K562 (cell line): ENCODE results near the gene ECM1. TPM values are rescaled to one million over a fixed set of nuclear protein-coding genes. Genes with fewer than 3 reads are reported as not detected.

Experiments
- CTBP1 ChIP-seq: fragments of 450-650 bp; IDR thresholded peaks from 2 replicates; pipeline ENCODE4 v1.6.1; 2016; ENCODE audit warnings: borderline replicate concordance
- DACH1 ChIP-seq: fragments of 450-650 bp; IDR thresholded peaks from 2 replicates; pipeline ENCODE4 v1.6.1; 2018; ENCODE audit not compliant: partially characterized antibody
- ELF1 ChIP-seq: fragments of 200-800 bp; sonication (Bioruptor generic); IDR thresholded peaks from 2 replicates; pipeline ENCODE4 v1.6.1; 2016; ENCODE audit warnings: missing genetic modification characterization, missing compliant biosample characterization
- EP300 ChIP-seq: IDR thresholded peaks from 2 replicates; pipeline ENCODE4 v1.6.1; 2012; ENCODE audit warnings: low read length, improper control_type of control experiment
- GATA2 ChIP-seq: sonication (generic); formaldehyde crosslinking; IDR thresholded peaks from 2 replicates; pipeline ENCODE4 v1.4.0; 2020; ENCODE audit warnings: mild to moderate bottlenecking, missing genetic modification reagents
- GTF2E2 ChIP-seq: fragments of 200-800 bp; sonication (Bioruptor generic); IDR thresholded peaks from 2 replicates; pipeline ENCODE4 v1.6.1; 2016; ENCODE audit warnings: missing genetic modification characterization, missing compliant biosample characterization
- HNRNPL ChIP-seq: fragments of 200-400 bp; formaldehyde crosslinking; IDR thresholded peaks from 2 replicates; pipeline ENCODE4 v1.6.1; 2017; ENCODE audit warnings: low read depth, mild to moderate bottlenecking, low read length
- MTA1 ChIP-seq: fragments of 450-650 bp; IDR thresholded peaks from 2 replicates; pipeline ENCODE4 v1.6.1; 2017; ENCODE audit warnings: borderline replicate concordance
- NR1H2 ChIP-seq: sonication (generic); formaldehyde crosslinking; IDR thresholded peaks from 2 replicates; pipeline ENCODE4 v1.4.0; 2020; ENCODE audit warnings: mild to moderate bottlenecking, missing genetic modification reagents
- PCBP1 ChIP-seq: fragments of 200-400 bp; formaldehyde crosslinking; IDR thresholded peaks from 2 replicates; pipeline ENCODE4 v1.6.1; 2018; ENCODE audit warnings: mild to moderate bottlenecking, low read depth, low read length; ENCODE audit not compliant: poor library complexity, severe bottlenecking
- PML ChIP-seq: IDR thresholded peaks from 2 replicates; pipeline ENCODE4 v1.6.1; 2012; ENCODE audit warnings: low read length, inconsistent platforms
- PPARD ChIP-seq: fragments of 250-450 bp; sonication (Bioruptor Pico); IDR thresholded peaks from 2 replicates; pipeline ENCODE4 v1.8.0; 2022; ENCODE audit warnings: inconsistent platforms, mild to moderate bottlenecking, moderate library complexity
- SIN3B ChIP-seq: fragments of 450-650 bp; IDR thresholded peaks from 2 replicates; pipeline ENCODE4 v1.6.1; 2017; ENCODE audit warnings: low read depth, mild to moderate bottlenecking, moderate library complexity
- SMAD3 ChIP-seq: fragments of 450-650 bp; formaldehyde crosslinking; conservative IDR thresholded peaks from 2 replicates; pipeline ENCODE4 v1.4.0; 2020; ENCODE audit warnings: mild to moderate bottlenecking
- SRSF3 ChIP-seq: fragments of 200-400 bp; formaldehyde crosslinking; IDR thresholded peaks from 2 replicates; pipeline ENCODE4 v1.6.1; 2016; ENCODE audit warnings: mild to moderate bottlenecking, low read length, moderate library complexity; ENCODE audit not compliant: insufficient read depth
- SUPT5H ChIP-seq: fragments of 450-650 bp; IDR thresholded peaks from 2 replicates; pipeline ENCODE4 v1.6.1; 2016
- TBP ChIP-seq: optimal IDR thresholded peaks from 2 replicates; pipeline ENCODE3; 2011; ENCODE audit warnings: low read depth, low read length, improper control_type of control experiment
- TRIM24 ChIP-seq, 2 experiments: fragments of 450-650 bp; IDR thresholded peaks; 2 replicates each; pipeline ENCODE4 v1.6.1; 2016
- ZC3H11A ChIP-seq: IDR thresholded peaks from 2 replicates; pipeline ENCODE4 v1.6.1; 2012; ENCODE audit warnings: low read depth, low read length, improper control_type of control experiment
- ZNF316 ChIP-seq: fragments of 450-650 bp; IDR thresholded peaks from 2 replicates; pipeline ENCODE4 v1.6.1; 2016
- ZNF785 ChIP-seq: fragments of 250-450 bp; sonication (Bioruptor Pico); IDR thresholded peaks from 2 replicates; pipeline ENCODE4 v1.4.0; 2020; ENCODE audit warnings: mild to moderate bottlenecking
- polyA plus RNA-seq, 8 experiments: library from polyadenylated mRNA; depleted of rRNA in 4 of 8; stranded (reverse) in 5 of 8; unstranded in 3 of 8; fragments of >200 nt; fragmentation: Nextera tagmentation in 2 of 8; fragmentation: Illumina TruSeq in 1 of 8; extraction: Ambion mirVana in 2 of 8; extraction: Trizol in 1 of 8; gene quantifications; 2 replicates each; pipeline versions ENCODE4 v1.2.1 to v1.2.3, GENCODE V29; 2011 to 2014; ENCODE audit warnings: inconsistent platforms in 1 of 8, missing spikeins in 1 of 8
- total RNA-seq, 7 experiments: library from RNA; depleted of rRNA in 6 of 7; stranded (reverse); fragments of >200 nt in 6 of 7; fragmentation: Illumina TruSeq in 2 of 7; extraction: Trizol in 2 of 7; gene quantifications; 2 replicates each; pipeline versions ENCODE4 v1.2.1 to v1.2.3, GENCODE V29; 2011 to 2021; ENCODE audit warnings: low replicate concordance in 1 of 7
- TF ChIP-seq, protein P1 (sequence below): fragments of 250-450 bp; sonication (Bioruptor Pico); IDR thresholded peaks from 2 replicates; pipeline ENCODE4 v1.5.0; 2021
- TF ChIP-seq, protein P2 (sequence below): fragments of 450-650 bp; IDR thresholded peaks from 2 replicates; pipeline ENCODE4 v1.6.1; 2017; ENCODE audit warnings: antibody characterized with exemption
- TF ChIP-seq, protein P3 (sequence below): fragments of 250-450 bp; sonication (Bioruptor Pico); IDR thresholded peaks from 2 replicates; pipeline ENCODE4 v1.5.0; 2020; ENCODE audit warnings: mild to moderate bottlenecking
- TF ChIP-seq, protein P4 (sequence below): fragments of 250-450 bp; sonication (Bioruptor Pico); IDR thresholded peaks from 2 replicates; pipeline ENCODE4 v1.5.0; 2021; ENCODE audit warnings: mild to moderate bottlenecking, borderline replicate concordance

Gene ECM1
- total and polyA plus RNA-seq, 9 of the 15 experiments (the other 6 are each of a cell fraction or from before 2014, with no cell fraction given), result 6.6 to 52.2 (median 12.8) TPM

DNA sequence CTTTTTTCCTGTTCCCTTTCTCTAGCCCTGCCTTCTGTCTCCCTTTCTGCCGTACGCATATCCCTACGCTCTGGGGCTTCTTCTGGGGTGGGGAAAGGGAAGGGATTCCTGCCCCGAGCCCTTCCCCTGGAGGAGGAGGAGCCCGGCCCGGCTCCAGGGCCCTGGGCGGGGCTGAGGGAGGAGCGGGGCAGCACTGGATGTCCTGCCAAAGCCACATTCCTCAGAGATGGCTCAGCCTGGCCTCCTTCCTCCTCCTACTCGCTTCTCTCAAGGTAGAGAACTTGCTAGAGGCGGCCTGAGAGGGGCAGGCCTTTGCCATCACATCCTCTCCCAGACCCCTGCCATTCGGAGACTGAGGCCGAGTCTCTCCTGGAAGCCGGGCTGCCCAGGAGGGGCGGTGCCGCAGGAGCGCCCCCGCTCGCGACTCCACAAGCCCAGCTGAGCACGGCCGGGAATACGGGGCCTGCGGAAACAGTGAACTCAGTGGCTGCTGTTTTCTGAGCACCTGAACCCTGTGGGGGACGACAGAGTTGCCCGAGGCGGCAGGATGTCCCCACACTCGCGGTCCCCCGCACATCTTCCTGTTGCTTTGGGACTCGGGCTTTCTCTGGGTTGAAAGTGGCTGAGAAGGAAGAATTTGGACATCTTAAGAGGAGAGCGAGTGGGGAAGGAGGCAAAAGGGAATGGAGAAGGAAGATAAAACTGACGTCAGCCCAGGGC is 53.5 kb downstream of the ECM1 start (continued):
- peak; percentile 17 for TF ChIP-seq PCBP1
- no peak for TF ChIP-seq SRSF3
- TF ChIP-seq CTBP1, result peak; percentile 99
- TF ChIP-seq SMAD3, result no peak
- TF ChIP-seq, protein P1, sequence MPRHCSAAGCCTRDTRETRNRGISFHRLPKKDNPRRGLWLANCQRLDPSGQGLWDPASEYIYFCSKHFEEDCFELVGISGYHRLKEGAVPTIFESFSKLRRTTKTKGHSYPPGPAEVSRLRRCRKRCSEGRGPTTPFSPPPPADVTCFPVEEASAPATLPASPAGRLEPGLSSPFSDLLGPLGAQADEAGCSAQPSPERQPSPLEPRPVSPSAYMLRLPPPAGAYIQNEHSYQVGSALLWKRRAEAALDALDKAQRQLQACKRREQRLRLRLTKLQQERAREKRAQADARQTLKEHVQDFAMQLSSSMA (CRISPR knock-in tag), result peak; percentile 50; the same call in 1 of the 2 replicates
- TF ChIP-seq HNRNPL, result no peak
- no peak for TF ChIP-seq MTA1
- TF ChIP-seq ZNF316, result no peak
- peak; percentile 87 for TF ChIP-seq GTF2E2 (tag)
- peak; percentile 35 for TF ChIP-seq TBP
- no peak for TF ChIP-seq ZC3H11A
- TF ChIP-seq DACH1, result no peak
- TF ChIP-seq NR1H2 (CRISPR knock-in tag), result no peak
- TF ChIP-seq GATA2 (CRISPR knock-in tag), result no peak
- 0 out of 4 replicates have a peak, but pooled peaks of 1 of the 2 experiments have one; percentile 21 for TF ChIP-seq TRIM24 (IDR thresholded peaks at IDR 0.05)
- TF ChIP-seq, protein P2, sequence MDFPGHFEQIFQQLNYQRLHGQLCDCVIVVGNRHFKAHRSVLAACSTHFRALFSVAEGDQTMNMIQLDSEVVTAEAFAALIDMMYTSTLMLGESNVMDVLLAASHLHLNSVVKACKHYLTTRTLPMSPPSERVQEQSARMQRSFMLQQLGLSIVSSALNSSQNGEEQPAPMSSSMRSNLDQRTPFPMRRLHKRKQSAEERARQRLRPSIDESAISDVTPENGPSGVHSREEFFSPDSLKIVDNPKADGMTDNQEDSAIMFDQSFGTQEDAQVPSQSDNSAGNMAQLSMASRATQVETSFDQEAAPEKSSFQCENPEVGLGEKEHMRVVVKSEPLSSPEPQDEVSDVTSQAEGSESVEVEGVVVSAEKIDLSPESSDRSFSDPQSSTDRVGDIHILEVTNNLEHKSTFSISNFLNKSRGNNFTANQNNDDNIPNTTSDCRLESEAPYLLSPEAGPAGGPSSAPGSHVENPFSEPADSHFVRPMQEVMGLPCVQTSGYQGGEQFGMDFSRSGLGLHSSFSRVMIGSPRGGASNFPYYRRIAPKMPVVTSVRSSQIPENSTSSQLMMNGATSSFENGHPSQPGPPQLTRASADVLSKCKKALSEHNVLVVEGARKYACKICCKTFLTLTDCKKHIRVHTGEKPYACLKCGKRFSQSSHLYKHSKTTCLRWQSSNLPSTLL, result no peak
- TF ChIP-seq ZNF785 (CRISPR knock-in tag), result no peak
- TF ChIP-seq PML, result peak; percentile 31; the same call in 1 of the 2 replicates
- TF ChIP-seq EP300, result no peak
- TF ChIP-seq, protein P3, sequence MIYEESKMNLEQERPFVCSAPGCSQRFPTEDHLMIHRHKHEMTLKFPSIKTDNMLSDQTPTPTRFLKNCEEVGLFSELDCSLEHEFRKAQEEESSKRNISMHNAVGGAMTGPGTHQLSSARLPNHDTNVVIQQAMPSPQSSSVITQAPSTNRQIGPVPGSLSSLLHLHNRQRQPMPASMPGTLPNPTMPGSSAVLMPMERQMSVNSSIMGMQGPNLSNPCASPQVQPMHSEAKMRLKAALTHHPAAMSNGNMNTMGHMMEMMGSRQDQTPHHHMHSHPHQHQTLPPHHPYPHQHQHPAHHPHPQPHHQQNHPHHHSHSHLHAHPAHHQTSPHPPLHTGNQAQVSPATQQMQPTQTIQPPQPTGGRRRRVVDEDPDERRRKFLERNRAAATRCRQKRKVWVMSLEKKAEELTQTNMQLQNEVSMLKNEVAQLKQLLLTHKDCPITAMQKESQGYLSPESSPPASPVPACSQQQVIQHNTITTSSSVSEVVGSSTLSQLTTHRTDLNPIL (CRISPR knock-in tag), result no peak
- TF ChIP-seq ELF1 (tag), result no peak
- TF ChIP-seq, protein P4, sequence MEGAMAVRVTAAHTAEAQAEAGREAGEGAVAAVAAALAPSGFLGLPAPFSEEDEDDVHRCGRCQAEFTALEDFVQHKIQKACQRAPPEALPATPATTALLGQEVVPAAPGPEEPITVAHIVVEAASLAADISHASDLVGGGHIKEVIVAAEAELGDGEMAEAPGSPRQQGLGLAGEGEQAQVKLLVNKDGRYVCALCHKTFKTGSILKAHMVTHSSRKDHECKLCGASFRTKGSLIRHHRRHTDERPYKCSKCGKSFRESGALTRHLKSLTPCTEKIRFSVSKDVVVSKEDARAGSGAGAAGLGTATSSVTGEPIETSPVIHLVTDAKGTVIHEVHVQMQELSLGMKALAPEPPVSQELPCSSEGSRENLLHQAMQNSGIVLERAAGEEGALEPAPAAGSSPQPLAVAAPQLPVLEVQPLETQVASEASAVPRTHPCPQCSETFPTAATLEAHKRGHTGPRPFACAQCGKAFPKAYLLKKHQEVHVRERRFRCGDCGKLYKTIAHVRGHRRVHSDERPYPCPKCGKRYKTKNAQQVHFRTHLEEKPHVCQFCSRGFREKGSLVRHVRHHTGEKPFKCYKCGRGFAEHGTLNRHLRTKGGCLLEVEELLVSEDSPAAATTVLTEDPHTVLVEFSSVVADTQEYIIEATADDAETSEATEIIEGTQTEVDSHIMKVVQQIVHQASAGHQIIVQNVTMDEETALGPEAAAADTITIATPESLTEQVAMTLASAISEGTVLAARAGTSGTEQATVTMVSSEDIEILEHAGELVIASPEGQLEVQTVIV (CRISPR knock-in tag), result no peak
- no peak for TF ChIP-seq SIN3B
- no peak for TF ChIP-seq PPARD (CRISPR knock-in tag)
- peak; percentile 29 for TF ChIP-seq SUPT5H
